Muscle of leg (tissue), 11 donors: ENCODE data around the gene CHMP6. TPM values are rescaled to one million over a fixed set of nuclear protein-coding genes. Genes with fewer than 3 reads are reported as not detected.

Source experiments
- DNase-seq: peaks from one replicate; pipeline ENCODE4 v3.0.0; 2013
- H3K27ac ChIP-seq: one replicate; pipeline ENCODE4 v1.5.1; 2013; ENCODE audit warnings: mild to moderate bottlenecking, low read length, control low read depth
- H3K27me3 ChIP-seq: one replicate; pipeline ENCODE4 v1.6.1; 2013; ENCODE audit warnings: low read length; ENCODE audit not compliant: control insufficient read depth, insufficient read depth
- H3K36me3 ChIP-seq: one replicate; pipeline ENCODE4 v1.6.1; 2013; ENCODE audit warnings: low read length; ENCODE audit not compliant: control insufficient read depth, insufficient read depth
- H3K4me1 ChIP-seq: one replicate; pipeline ENCODE4 v1.6.1; 2013; ENCODE audit warnings: low read length; ENCODE audit not compliant: control insufficient read depth, insufficient read depth
- H3K4me3 ChIP-seq: one replicate; pipeline ENCODE4 v1.5.1; 2013; ENCODE audit warnings: low read length, control low read depth
- H3K9me3 ChIP-seq: replicated peaks from 2 replicates; pipeline ENCODE4 v1.6.1; 2013; ENCODE audit warnings: low read depth, low read length; ENCODE audit not compliant: control insufficient read depth
- WGBS: methylation state at CpG from one replicate; pipeline ENCODE4 v1.1.5; 2013; ENCODE audit warnings: missing lambda C conversion rate; ENCODE audit not compliant: insufficient coverage; 5-methylcytosine and 5-hydroxymethylcytosine counted together
- polyA plus RNA-seq, 8 donors: library from polyadenylated mRNA; unstranded; fragments of 120-200 nt; gene quantifications; one replicate each; pipeline versions ENCODE4 v1.2.1 to v1.2.3, GENCODE V29; 2013; ENCODE audit warnings: inconsistent platforms in 1 of 8, low replicate concordance in 1 of 8; ENCODE audit not compliant: insufficient read length in 8 of 8, insufficient read depth in 1 of 8
- total RNA-seq: library from RNA; stranded (reverse); fragments of 120-200 nt; gene quantifications from one replicate; pipeline ENCODE4 v1.2.4, GENCODE V29; 2013

The CHMP6 gene
- total and polyA plus RNA-seq, 9 donors = 7.8 to 32.1 (median 25.4) TPM

GRCh38 chr17:80948019-80948975 is 43.3 kb upstream of the CHMP6 start:
- H3K36me3 ChIP-seq = peaks cover 49% of the 10 kb centered on the region

GRCh38 chr17:80948976-80949450 is 42.6 kb upstream of the CHMP6 start:
- DNase-seq = no peak
- 76% methylated on average over 13 of the region's 16 CpGs for WGBS
- Histone ChIP-seq H3K9me3 (no peaks in the 10 kb centered on the region), H3K4me1 (peaks cover 5% of the 10 kb centered on the region), H3K36me3 (peaks cover 49% of the 10 kb centered on the region), H3K27ac (no peak overlapping the region), H3K27me3 (no peaks in the 10 kb centered on the region), H3K4me3 (no peak overlapping the region)

More at GRCh38 chr17:80948019-80948975, 43.3 kb upstream of the CHMP6 start:
- Histone ChIP-seq H3K9me3 (no peaks in the 10 kb centered on the region), H3K4me3 (no peak overlapping the region), H3K27me3 (no peaks in the 10 kb centered on the region), H3K27ac (no peak overlapping the region), H3K4me1 (peaks cover 10% of the 10 kb centered on the region)
- 80% methylated on average over 44 of the region's 48 CpGs for WGBS
- DNase-seq = no peak

GRCh38 chr17:80949451-80950421 is 41.9 kb upstream of the CHMP6 start:
- Histone ChIP-seq H3K9me3 (no peaks in the 10 kb centered on the region), H3K4me3 (no peak overlapping the region), H3K27me3 (no peaks in the 10 kb centered on the region), H3K27ac (no peak overlapping the region), H3K36me3 (peaks cover 49% of the 10 kb centered on the region), H3K4me1 (no peaks in the 10 kb centered on the region)
- WGBS = 86% methylated on average over 44 of the region's 44 CpGs
- DNase-seq = no peak

GRCh38 chr17:80950466-80951120 is 41.0 kb upstream of the CHMP6 start:
- no peaks in the 10 kb centered on the region for H3K27me3 ChIP-seq
- H3K36me3 ChIP-seq = peaks cover 49% of the 10 kb centered on the region
- no peaks in the 10 kb centered on the region for H3K9me3 ChIP-seq
- no peak overlapping the region for H3K4me3 ChIP-seq
- DNase-seq = no peak
- no peaks in the 10 kb centered on the region for H3K4me1 ChIP-seq
- no peak overlapping the region for H3K27ac ChIP-seq
- 88% methylated on average over 15 of the region's 17 CpGs for WGBS

- Histone ChIP-seq H3K27ac (no peak overlapping the region), H3K9me3 (no peaks in the 10 kb centered on the region), H3K4me1 (no peaks in the 10 kb centered on the region), H3K27me3 (no peaks in the 10 kb centered on the region), H3K4me3 (no peak overlapping the region), H3K36me3 (peaks cover 41% of the 10 kb centered on the region)
- WGBS = 89% methylated on average over 34 of the region's 38 CpGs
- DNase-seq = no peak
Observed at GRCh38 chr17:80951121-80952090, 40.2 kb upstream of the CHMP6 start.

GRCh38 chr17:80952291-80952690 is 39.4 kb upstream of the CHMP6 start:
- 86% methylated on average over 16 of the region's 16 CpGs for WGBS
- Histone ChIP-seq H3K27ac (no peak overlapping the region), H3K9me3 (no peaks in the 10 kb centered on the region), H3K4me3 (no peak overlapping the region), H3K4me1 (no peaks in the 10 kb centered on the region), H3K27me3 (no peaks in the 10 kb centered on the region), H3K36me3 (peaks cover 32% of the 10 kb centered on the region)
- DNase-seq = no peak

- Histone ChIP-seq H3K9me3 (no peaks in the 10 kb centered on the region), H3K36me3 (peaks cover 23% of the 10 kb centered on the region), H3K27me3 (no peaks in the 10 kb centered on the region), H3K4me3 (no peak overlapping the region), H3K4me1 (peaks cover 3% of the 10 kb centered on the region), H3K27ac (no peak overlapping the region)
- WGBS = 91% methylated on average over 17 of the region's 22 CpGs
- no peak for DNase-seq
Observed at GRCh38 chr17:80953471-80954315, 37.9 kb upstream of the CHMP6 start.

GRCh38 chr17:80955078-80955477 is 36.6 kb upstream of the CHMP6 start:
- no peak overlapping the region for H3K27ac ChIP-seq
- 100% methylated on average over 2 of the region's 5 CpGs for WGBS
- DNase-seq = no peak
- H3K36me3 ChIP-seq = peaks cover 22% of the 10 kb centered on the region
- peaks cover 17% of the 10 kb centered on the region for H3K4me1 ChIP-seq
- no peak overlapping the region for H3K4me3 ChIP-seq
- no peaks in the 10 kb centered on the region for H3K27me3 ChIP-seq
- H3K9me3 ChIP-seq = no peaks in the 10 kb centered on the region
